ENCODE measurements around the gene ZNF711.

- no peak for TF ChIP-seq CTCF (IDR thresholded peaks at IDR 0.05)
- TF ChIP-seq EZH2 (IDR thresholded peaks at IDR 0.05): no peak
- TF ChIP-seq EZH2phosphoT487 (IDR thresholded peaks at IDR 0.05): no peak
Measured at GRCh38 chrX:85221361-85221760, 22.4 kb upstream of the ZNF711 start.

All from neural progenitor cell (in vitro differentiated cells).